ENCODE data around the gene BSPH1. TPM values are rescaled to one million over a fixed set of nuclear protein-coding genes. Genes with fewer than 3 reads are reported as not detected.

BSPH1 gene
- total and polyA plus RNA-seq, 2 donors (not counting 1 experiment from before 2014, with no cell fraction given): not detected

DNA sequence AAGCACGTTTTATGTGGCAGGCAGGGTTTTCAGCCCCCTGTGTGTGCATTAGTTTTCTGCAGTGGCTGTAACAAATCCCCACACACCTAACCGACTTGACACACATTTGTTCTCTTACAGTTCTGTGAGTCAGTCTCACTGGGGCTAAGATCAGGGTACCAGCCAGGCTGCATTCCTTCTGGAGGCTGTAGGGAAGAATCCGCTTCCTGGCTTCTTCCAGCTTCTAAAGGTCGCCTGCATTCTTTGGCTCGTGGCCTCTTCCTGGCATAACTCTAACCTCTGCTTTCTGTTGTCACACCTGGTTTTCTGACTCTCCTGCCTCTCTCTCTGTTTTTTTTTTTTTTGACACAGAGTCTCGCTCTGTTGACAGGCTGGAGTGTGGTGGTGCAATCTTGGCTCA lies 8.9 kb upstream of the BSPH1 start:
- no peak overlapping the region for H3K4me2 ChIP-seq (replicated peaks; ENCODE audit: low read depth, low read length, poor library complexity, severe bottlenecking)
- H2AFZ ChIP-seq (ENCODE audit: insufficient read depth, low read depth, low read length, poor library complexity, severe bottlenecking): no peak overlapping the region
- no peak overlapping the region for H3K27ac Mint-ChIP-seq
- peaks cover 23% of the 10 kb centered on the region for H3K27me3 Mint-ChIP-seq
- intact Hi-C loops (cut with micrococcal nuclease): no loop called here
- TF ChIP-seq EZH2 (IDR thresholded peaks at IDR 0.05; ENCODE audit: borderline replicate concordance, insufficient read depth, low read depth, low read length, poor library complexity, severe bottlenecking): no peak
- TF ChIP-seq, protein P1, sequence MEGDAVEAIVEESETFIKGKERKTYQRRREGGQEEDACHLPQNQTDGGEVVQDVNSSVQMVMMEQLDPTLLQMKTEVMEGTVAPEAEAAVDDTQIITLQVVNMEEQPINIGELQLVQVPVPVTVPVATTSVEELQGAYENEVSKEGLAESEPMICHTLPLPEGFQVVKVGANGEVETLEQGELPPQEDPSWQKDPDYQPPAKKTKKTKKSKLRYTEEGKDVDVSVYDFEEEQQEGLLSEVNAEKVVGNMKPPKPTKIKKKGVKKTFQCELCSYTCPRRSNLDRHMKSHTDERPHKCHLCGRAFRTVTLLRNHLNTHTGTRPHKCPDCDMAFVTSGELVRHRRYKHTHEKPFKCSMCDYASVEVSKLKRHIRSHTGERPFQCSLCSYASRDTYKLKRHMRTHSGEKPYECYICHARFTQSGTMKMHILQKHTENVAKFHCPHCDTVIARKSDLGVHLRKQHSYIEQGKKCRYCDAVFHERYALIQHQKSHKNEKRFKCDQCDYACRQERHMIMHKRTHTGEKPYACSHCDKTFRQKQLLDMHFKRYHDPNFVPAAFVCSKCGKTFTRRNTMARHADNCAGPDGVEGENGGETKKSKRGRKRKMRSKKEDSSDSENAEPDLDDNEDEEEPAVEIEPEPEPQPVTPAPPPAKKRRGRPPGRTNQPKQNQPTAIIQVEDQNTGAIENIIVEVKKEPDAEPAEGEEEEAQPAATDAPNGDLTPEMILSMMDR (IDR thresholded peaks at IDR 0.05): no peak
- H3K9me3 ChIP-seq (ENCODE audit: control extremely low read depth in 1 of 3, control insufficient read depth in 2 of 3, insufficient read depth in 1 of 3, low read length in 2 of 3): no peaks in the 10 kb centered on the region
- no peak overlapping the region for H3K27ac ChIP-seq (ENCODE audit: low read length in 2 of 2)
- H3K4me1 ChIP-seq (ENCODE audit: control insufficient read depth in 2 of 2, insufficient read depth in 2 of 2, low read length in 2 of 2): no peaks in the 10 kb centered on the region
- POLR2A ChIA-PET: no interaction called here
- no peaks in the 10 kb centered on the region for H3K36me3 ChIP-seq (replicated peaks in 1 of 2; ENCODE audit: control extremely low read depth in 1 of 2, control insufficient read depth in 1 of 2, extremely low read depth in 1 of 2, insufficient read depth in 2 of 2, low read length in 1 of 2)
- DNase-seq: no peak
- no peak overlapping the region for H3K9ac ChIP-seq (ENCODE audit: low read length)
- no peaks in the 10 kb centered on the region for H3K79me2 ChIP-seq (ENCODE audit: control insufficient read depth, insufficient read depth, low read length)
- ATAC-seq (ENCODE audit: low read depth): no peak
- H4K20me1 ChIP-seq (ENCODE audit: control insufficient read depth, insufficient read depth, low read length, poor library complexity, severe bottlenecking): no peaks in the 10 kb centered on the region
- WGBS (ENCODE audit: insufficient coverage): 85% methylated on average over 2 of the region's 6 CpGs
- CTCF ChIA-PET: no interaction called here
- H3K4me1 Mint-ChIP-seq: no peaks in the 10 kb centered on the region
- H3K4me3 ChIP-seq (ENCODE audit: control extremely low read depth in 1 of 5, extremely low read depth in 1 of 5, insufficient read depth in 1 of 5, low read depth in 2 of 5, low read length in 4 of 5): no peak overlapping the region
- H3K4me3 Mint-ChIP-seq: no peak overlapping the region
- H3K9me3 Mint-ChIP-seq (ENCODE audit: insufficient read depth): no peaks in the 10 kb centered on the region
- peaks cover 0 to 3% (median 0%) of the 10 kb centered on the region in 4 experiments for H3K27me3 ChIP-seq (replicated peaks in 1 of 4; ENCODE audit: control extremely low read depth in 1 of 4, control insufficient read depth in 3 of 4, insufficient read depth in 4 of 4, low read length in 3 of 4)

DNA sequence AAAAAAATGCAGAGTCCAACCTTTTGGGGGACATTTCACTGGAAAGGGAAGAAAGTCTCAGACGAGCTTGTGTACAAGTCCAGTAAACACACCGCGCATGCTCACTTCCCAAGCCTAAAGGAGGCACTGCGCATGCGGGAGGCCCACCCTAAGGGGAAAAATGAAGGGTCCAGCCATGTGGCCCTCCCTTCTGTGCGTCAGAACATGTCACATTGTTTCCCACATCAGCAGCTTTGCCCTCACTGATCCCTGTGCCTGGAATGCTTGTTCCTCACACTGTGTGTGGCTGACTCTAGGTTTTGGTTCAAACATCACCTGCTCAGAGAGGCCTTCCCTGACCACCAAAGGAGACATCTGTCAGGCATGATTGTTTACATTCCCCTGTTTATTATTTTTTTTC lies 6.8 kb upstream of the BSPH1 start:
- Histone ChIP-seq H3K27me3 (replicated peaks in 1 of 4; ENCODE audit: control extremely low read depth in 1 of 4, control insufficient read depth in 3 of 4, insufficient read depth in 4 of 4, low read length in 3 of 4) (no peaks in the 10 kb centered on the region), H3K27ac (ENCODE audit: low read length in 2 of 2) (no peak overlapping the region), H3K9ac (ENCODE audit: low read length) (no peak overlapping the region), H3K4me1 (ENCODE audit: control insufficient read depth in 2 of 2, insufficient read depth in 2 of 2, low read length in 2 of 2) (no peaks in the 10 kb centered on the region), H2AFZ (ENCODE audit: insufficient read depth, low read depth, low read length, poor library complexity, severe bottlenecking) (no peak overlapping the region), H4K20me1 (ENCODE audit: control insufficient read depth, insufficient read depth, low read length, poor library complexity, severe bottlenecking) (no peaks in the 10 kb centered on the region), H3K4me3 (ENCODE audit: control extremely low read depth in 1 of 5, extremely low read depth in 1 of 5, insufficient read depth in 1 of 5, low read depth in 2 of 5, low read length in 4 of 5) (no peak overlapping the region), H3K9me3 (ENCODE audit: control extremely low read depth in 1 of 3, control insufficient read depth in 2 of 3, insufficient read depth in 1 of 3, low read length in 2 of 3) (no peaks in the 10 kb centered on the region), H3K36me3 (replicated peaks in 1 of 2; ENCODE audit: control extremely low read depth in 1 of 2, control insufficient read depth in 1 of 2, extremely low read depth in 1 of 2, insufficient read depth in 2 of 2, low read length in 1 of 2) (no peaks in the 10 kb centered on the region), H3K4me2 (replicated peaks; ENCODE audit: low read depth, low read length, poor library complexity, severe bottlenecking) (no peak overlapping the region), H3K79me2 (ENCODE audit: control insufficient read depth, insufficient read depth, low read length) (no peaks in the 10 kb centered on the region)
- Mint-ChIP-seq H3K4me1 (no peaks in the 10 kb centered on the region), H3K9me3 (ENCODE audit: insufficient read depth) (no peaks in the 10 kb centered on the region), H3K27me3 (peaks cover 27% of the 10 kb centered on the region), H3K27ac (no peak overlapping the region), H3K4me3 (no peak overlapping the region)
- 95% methylated on average over 4 of the region's 6 CpGs for WGBS (ENCODE audit: insufficient coverage)
- POLR2A ChIA-PET: no interaction called here
- intact Hi-C loops (cut with micrococcal nuclease): no loop called here
- ATAC-seq (ENCODE audit: low read depth): no peak
- DNase-seq: no peak
- CTCF ChIA-PET: no interaction called here
- TF ChIP-seq, protein P1 (IDR thresholded peaks at IDR 0.05): no peak
- no peak for TF ChIP-seq EZH2 (IDR thresholded peaks at IDR 0.05; ENCODE audit: borderline replicate concordance, insufficient read depth, low read depth, low read length, poor library complexity, severe bottlenecking)

Measured in B cell (primary cell).